Keratinocyte (primary cell): ENCODE results near the gene ZW10. TPM values are rescaled to one million over a fixed set of nuclear protein-coding genes. Genes with fewer than 3 reads are reported as not detected.
A peak's percentile ranks its signal among the peaks of the same experiment; 100 is the strongest.

Source experiments
- DNase-seq: peaks from one replicate; pipeline ENCODE4 v3.0.0-alpha.2; 2011; ENCODE audit warnings: low read depth, missing footprints, low spot score
- FAIRE-seq: peaks from 2 replicates; lab custom pipeline; 2011; peaks lifted over from hg19 to GRCh38; lab: Jason Lieb, UNC
- H2AFZ ChIP-seq: 2 replicates; pipeline ENCODE4 v1.6.0; 2012; ENCODE audit warnings: low read length, control low read depth, inconsistent platforms; ENCODE audit not compliant: control insufficient read depth
- H3K27ac ChIP-seq: 2 replicates; pipeline ENCODE4 v1.5.1; 2011; ENCODE audit warnings: low read length; ENCODE audit not compliant: control insufficient read depth, insufficient read depth
- H3K27me3 ChIP-seq: 3 replicates; pipeline ENCODE4 v1.6.0; 2011; ENCODE audit warnings: low read length; ENCODE audit not compliant: control insufficient read depth, insufficient read depth; ENCODE audit errors: extremely low read depth
- H3K36me3 ChIP-seq, 2 experiments: 2 replicates in 1 of 2; 3 replicates in 1 of 2; pipeline ENCODE4 v1.5.1; 2011; ENCODE audit warnings: low read length in 2 of 2, mild to moderate bottlenecking in 1 of 2; ENCODE audit not compliant: control insufficient read depth in 2 of 2, insufficient read depth in 2 of 2; ENCODE audit errors: extremely low read depth in 1 of 2
- H3K4me1 ChIP-seq: 3 replicates; pipeline ENCODE4 v1.5.1; 2011; ENCODE audit warnings: low read length; ENCODE audit not compliant: control insufficient read depth, insufficient read depth; ENCODE audit errors: extremely low read depth
- H3K4me2 ChIP-seq: 3 replicates; pipeline ENCODE4 v1.6.0; 2011; ENCODE audit warnings: low read depth, low read length; ENCODE audit not compliant: control insufficient read depth, insufficient read depth; ENCODE audit errors: extremely low read depth
- H3K4me3 ChIP-seq, 3 experiments: fragments of 200-600 bp in 1 of 3; sonication (generic) in 1 of 3; 2 replicates in 2 of 3; 3 replicates in 1 of 3; pipeline ENCODE4 v1.5.1; 2011 to 2016; ENCODE audit warnings: low read length in 3 of 3, mild to moderate bottlenecking in 3 of 3, control low read depth in 2 of 3, inconsistent platforms in 1 of 3, low read depth in 1 of 3, mixed read lengths in 1 of 3, mixed run types in 1 of 3, moderate library complexity in 1 of 3; ENCODE audit not compliant: control insufficient read depth in 2 of 3, insufficient read depth in 2 of 3; ENCODE audit errors: extremely low read depth in 1 of 3
- H3K79me2 ChIP-seq: 2 replicates; pipeline ENCODE4 v1.6.0; 2012; ENCODE audit warnings: low read length; ENCODE audit not compliant: control insufficient read depth, insufficient read depth
- H3K9ac ChIP-seq: 3 replicates; pipeline ENCODE4 v1.6.0; 2011; ENCODE audit warnings: low read length; ENCODE audit not compliant: control insufficient read depth, insufficient read depth; ENCODE audit errors: extremely low read depth
- H3K9me1 ChIP-seq: 3 replicates; pipeline ENCODE4 v1.6.0; 2011; ENCODE audit warnings: low read length; ENCODE audit not compliant: control insufficient read depth, insufficient read depth; ENCODE audit errors: extremely low read depth
- H3K9me3 ChIP-seq: 2 replicates; pipeline ENCODE4 v1.5.1; 2012; ENCODE audit warnings: low read depth, low read length; ENCODE audit not compliant: control insufficient read depth
- H4K20me1 ChIP-seq: 3 replicates; pipeline ENCODE4 v1.6.0; 2011; ENCODE audit warnings: low read length; ENCODE audit not compliant: control insufficient read depth, insufficient read depth; ENCODE audit errors: extremely low read depth
- EZH2 ChIP-seq: IDR thresholded peaks from one replicate; pipeline ENCODE4 v1.6.1; 2012; ENCODE audit warnings: inconsistent platforms, mild to moderate bottlenecking, low read length, moderate library complexity
- dilution Hi-C: fragments of 300-500 bp; cut with MboI; formaldehyde crosslinking; loops from one replicate; pipeline ENCODE4 v1.7.0; 2020; ENCODE audit warnings: low sequenced_read_pairs; ENCODE audit not compliant: extremely low pct_ligation_motif_present
- polyA minus RNA-seq, 3 experiments: library from RNA; depleted of rRNA, polyadenylated mRNA; stranded (reverse); fragments of >200 nt; gene quantifications; 1 replicate in 1 of 3; 2 replicates in 1 of 3; 3 replicates in 1 of 3; pipeline ENCODE4 v1.2.3, GENCODE V29; 2011
- polyA plus RNA-seq, 5 experiments: library from polyadenylated mRNA; depleted of rRNA in 3 of 5; stranded (reverse) in 3 of 5; stranded (forward) in 1 of 5; unstranded in 1 of 5; fragments of >200 nt; gene quantifications; 1 replicate in 1 of 5; 2 replicates in 3 of 5; 3 replicates in 1 of 5; pipeline versions ENCODE4 v1.2.1 to v1.2.3, GENCODE V29; 2011 to 2012; ENCODE audit warnings: missing spikeins in 2 of 5, low read depth in 1 of 5, low replicate concordance in 1 of 5
- TF ChIP-seq, protein P1 (sequence below), 3 experiments: IDR thresholded peaks in 1 of 3; conservative IDR thresholded peaks in 1 of 3; optimal IDR thresholded peaks in 1 of 3; 2 replicates in 2 of 3; 3 replicates in 1 of 3; pipeline versions ENCODE3 to v1.5.1; 2011; ENCODE audit warnings: low read length in 3 of 3, mild to moderate bottlenecking in 3 of 3, moderate library complexity in 2 of 3, control low read depth in 1 of 3, inconsistent platforms in 1 of 3; ENCODE audit not compliant: insufficient read depth in 2 of 3; ENCODE audit errors: extremely low read depth in 1 of 3

Gene ZW10, protein sequence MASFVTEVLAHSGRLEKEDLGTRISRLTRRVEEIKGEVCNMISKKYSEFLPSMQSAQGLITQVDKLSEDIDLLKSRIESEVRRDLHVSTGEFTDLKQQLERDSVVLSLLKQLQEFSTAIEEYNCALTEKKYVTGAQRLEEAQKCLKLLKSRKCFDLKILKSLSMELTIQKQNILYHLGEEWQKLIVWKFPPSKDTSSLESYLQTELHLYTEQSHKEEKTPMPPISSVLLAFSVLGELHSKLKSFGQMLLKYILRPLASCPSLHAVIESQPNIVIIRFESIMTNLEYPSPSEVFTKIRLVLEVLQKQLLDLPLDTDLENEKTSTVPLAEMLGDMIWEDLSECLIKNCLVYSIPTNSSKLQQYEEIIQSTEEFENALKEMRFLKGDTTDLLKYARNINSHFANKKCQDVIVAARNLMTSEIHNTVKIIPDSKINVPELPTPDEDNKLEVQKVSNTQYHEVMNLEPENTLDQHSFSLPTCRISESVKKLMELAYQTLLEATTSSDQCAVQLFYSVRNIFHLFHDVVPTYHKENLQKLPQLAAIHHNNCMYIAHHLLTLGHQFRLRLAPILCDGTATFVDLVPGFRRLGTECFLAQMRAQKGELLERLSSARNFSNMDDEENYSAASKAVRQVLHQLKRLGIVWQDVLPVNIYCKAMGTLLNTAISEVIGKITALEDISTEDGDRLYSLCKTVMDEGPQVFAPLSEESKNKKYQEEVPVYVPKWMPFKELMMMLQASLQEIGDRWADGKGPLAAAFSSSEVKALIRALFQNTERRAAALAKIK
- polyA plus RNA-seq, result 13.7 to 21.3 TPM (median 17.0 TPM) in 3 replicates
- 14.2 TPM for polyA plus RNA-seq (2011; ENCODE audit: low read depth)
- polyA plus RNA-seq (2011; cell fraction: cytosol; rRNA removed), result 9.3 and 20.6 TPM in 2 replicates
- polyA plus RNA-seq (2011; cell fraction: nucleus; rRNA removed), result 17.2 and 19.6 TPM in 2 replicates
- polyA plus RNA-seq (2012; ENCODE audit: low replicate concordance), result 13.2 and 16.5 TPM in 2 replicates
- polyA minus RNA-seq, result 8.3 to 25.0 TPM (median 13.4 TPM) in 3 replicates
- 16.5 TPM for polyA minus RNA-seq (2011; cell fraction: cytosol; rRNA and poly(A)+ RNA removed)
- 15.5 and 18.0 TPM in 2 replicates for polyA minus RNA-seq (2011; cell fraction: nucleus; rRNA and poly(A)+ RNA removed)

DNA sequence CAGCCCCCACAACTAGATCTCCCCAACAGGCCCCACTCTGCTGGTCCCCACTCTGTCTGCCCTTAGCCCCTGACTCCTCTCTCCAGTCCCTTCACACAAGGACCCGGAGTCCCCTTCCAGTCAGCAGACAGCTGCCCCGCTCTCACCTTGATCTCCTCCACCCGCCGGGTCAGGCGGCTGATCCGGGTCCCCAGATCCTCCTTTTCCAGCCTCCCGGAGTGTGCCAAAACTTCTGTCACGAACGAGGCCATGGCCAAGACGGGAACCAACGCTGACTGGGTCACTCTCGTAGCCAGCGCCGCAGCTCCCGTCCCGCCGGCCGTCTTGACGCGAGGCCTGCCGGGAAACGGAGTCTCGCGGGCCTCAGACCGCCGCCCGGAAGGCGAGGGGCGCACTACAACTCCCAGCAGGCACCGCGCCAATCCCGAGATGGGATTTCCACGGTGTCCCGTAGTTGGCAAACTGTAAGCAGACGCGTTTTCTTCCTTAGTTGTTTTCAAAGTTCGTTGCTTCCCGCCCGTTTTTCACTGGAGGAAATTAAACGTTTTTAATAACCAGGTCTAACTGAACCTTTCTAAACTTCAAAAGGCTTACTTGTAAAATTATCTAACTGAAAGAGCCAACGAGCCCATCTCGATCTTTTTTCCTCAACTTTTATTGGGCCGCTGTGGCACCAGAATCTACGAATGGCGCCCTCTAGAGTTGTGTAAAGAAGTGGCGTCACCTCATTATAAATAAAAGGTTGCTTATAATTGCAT, at the start of gene ZW10:
Gene ZW10, minus strand, starts transcription at position 277 of the 758 bp plus-strand sequence. Its CDS starts 26 bp downstream, at position 251.
- FAIRE-seq (no peak), DNase-seq (peak; percentile 76)

DNA sequence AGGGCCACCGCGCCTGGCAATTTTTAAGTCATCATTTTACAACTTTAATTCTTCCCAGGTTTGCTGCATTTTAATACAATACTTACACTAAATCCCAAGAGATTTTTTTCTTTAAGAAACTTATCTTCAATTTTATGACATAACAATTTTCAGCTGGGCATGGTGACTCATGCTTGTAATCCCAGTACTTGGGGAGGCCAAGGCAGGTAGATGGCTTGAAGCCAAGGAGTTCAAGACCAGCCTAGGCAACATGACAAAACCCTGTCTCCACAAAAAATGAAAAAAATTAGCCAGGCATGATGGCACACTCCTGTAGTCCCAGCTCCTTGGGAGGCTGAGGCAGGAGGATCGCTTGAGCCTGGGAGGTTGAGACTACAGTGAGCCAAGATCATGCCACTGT, 44.9 kb upstream of the ZW10 start:
- Histone ChIP-seq H4K20me1 (no peaks in the 10 kb centered on the region), H3K9ac (no peak overlapping the region), H3K4me1 (peaks cover 2% of the 10 kb centered on the region), H3K4me2 (no peak overlapping the region), H3K4me3 (no peak overlapping the region), H3K27ac (no peak overlapping the region), H3K79me2 (no peaks in the 10 kb centered on the region), H3K9me3 (no peaks in the 10 kb centered on the region), H3K36me3 (peaks cover 4 to 8% of the 10 kb centered on the region in 2 experiments), H3K9me1 (no peaks in the 10 kb centered on the region), H2AFZ (no peak overlapping the region), H3K27me3 (no peaks in the 10 kb centered on the region)
- FAIRE-seq, result no peak
- dilution Hi-C loops, result no loop called here
- TF ChIP-seq, protein P1, sequence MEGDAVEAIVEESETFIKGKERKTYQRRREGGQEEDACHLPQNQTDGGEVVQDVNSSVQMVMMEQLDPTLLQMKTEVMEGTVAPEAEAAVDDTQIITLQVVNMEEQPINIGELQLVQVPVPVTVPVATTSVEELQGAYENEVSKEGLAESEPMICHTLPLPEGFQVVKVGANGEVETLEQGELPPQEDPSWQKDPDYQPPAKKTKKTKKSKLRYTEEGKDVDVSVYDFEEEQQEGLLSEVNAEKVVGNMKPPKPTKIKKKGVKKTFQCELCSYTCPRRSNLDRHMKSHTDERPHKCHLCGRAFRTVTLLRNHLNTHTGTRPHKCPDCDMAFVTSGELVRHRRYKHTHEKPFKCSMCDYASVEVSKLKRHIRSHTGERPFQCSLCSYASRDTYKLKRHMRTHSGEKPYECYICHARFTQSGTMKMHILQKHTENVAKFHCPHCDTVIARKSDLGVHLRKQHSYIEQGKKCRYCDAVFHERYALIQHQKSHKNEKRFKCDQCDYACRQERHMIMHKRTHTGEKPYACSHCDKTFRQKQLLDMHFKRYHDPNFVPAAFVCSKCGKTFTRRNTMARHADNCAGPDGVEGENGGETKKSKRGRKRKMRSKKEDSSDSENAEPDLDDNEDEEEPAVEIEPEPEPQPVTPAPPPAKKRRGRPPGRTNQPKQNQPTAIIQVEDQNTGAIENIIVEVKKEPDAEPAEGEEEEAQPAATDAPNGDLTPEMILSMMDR (optimal IDR thresholded peaks at IDR 0.05 in 1 of 3, IDR thresholded peaks at IDR 0.05 in 1 of 3, conservative IDR thresholded peaks at IDR 0.05 in 1 of 3; ENCODE audit: extremely low read depth in 1 of 3, insufficient read depth in 2 of 3, low read length in 3 of 3), result no peak
- no peak for TF ChIP-seq EZH2
- DNase-seq, result peak; percentile 33

More for the DNA sequence above, at the start of gene ZW10:
- Histone ChIP-seq H3K79me2 (peaks cover 39% of the 10 kb centered on the region), H3K36me3 (peaks cover 0 to 5% of the 10 kb centered on the region in 2 experiments), H3K9ac (peak within 1 kb of the TSS; percentile 94), H3K4me3 (peak within 1 kb of the TSS; percentile 94 to 97 (median 95)), H3K9me3 (no peaks in the 10 kb centered on the region), H3K9me1 (no peaks in the 10 kb centered on the region), H3K27me3 (no peaks in the 10 kb centered on the region), H3K27ac (peak within 1 kb of the TSS; percentile 88), H4K20me1 (no peaks in the 10 kb centered on the region), H2AFZ (peak within 1 kb of the TSS; percentile 91), H3K4me2 (peak within 1 kb of the TSS; percentile 75), H3K4me1 (peaks cover 11% of the 10 kb centered on the region)
- dilution Hi-C loops, result no loop called here
- TF ChIP-seq EZH2, result no peak
- TF ChIP-seq, protein P1 (optimal IDR thresholded peaks at IDR 0.05 in 1 of 3, IDR thresholded peaks at IDR 0.05 in 1 of 3, conservative IDR thresholded peaks at IDR 0.05 in 1 of 3; ENCODE audit: extremely low read depth in 1 of 3, insufficient read depth in 2 of 3, low read length in 3 of 3), result peak; percentile 50 to 73 (median 68)
